GM19240 (cell line): Measurements from ENCODE around the gene IL22RA1.

Experiments
- DNase-seq: peaks from one replicate; pipeline ENCODE4 v3.0.0; 2011; ENCODE audit warnings: low spot score; ENCODE audit not compliant: insufficient read length

The IL22RA1 gene

GRCh38 chr1:24139222-24139489, 3.8 kb downstream of the IL22RA1 start:
- no peak for DNase-seq

GRCh38 chr1:24138476-24139221, 4.3 kb downstream of the IL22RA1 start:
- DNase-seq: no peak

- no peak for DNase-seq
Observed at GRCh38 chr1:24136956-24137539, 5.9 kb downstream of the IL22RA1 start.

- DNase-seq: no peak
Observed at GRCh38 chr1:24134376-24134775, 8.6 kb downstream of the IL22RA1 start.

- no peak for DNase-seq
Observed at GRCh38 chr1:24133819-24134218, 9.1 kb downstream of the IL22RA1 start.

GRCh38 chr1:24130385-24130784, 12.6 kb downstream of the IL22RA1 start:
- DNase-seq: no peak

GRCh38 chr1:24127801-24128363, 15.1 kb downstream of the IL22RA1 start:
- no peak for DNase-seq

GRCh38 chr1:24127134-24127800, 15.7 kb downstream of the IL22RA1 start:
- DNase-seq: no peak

GRCh38 chr1:24126672-24127023, 16.3 kb downstream of the IL22RA1 start:
- DNase-seq: no peak

- no peak for DNase-seq
Observed at GRCh38 chr1:24126018-24126671, 16.8 kb downstream of the IL22RA1 start.

GRCh38 chr1:24125456-24125855, 17.5 kb downstream of the IL22RA1 start:
- no peak for DNase-seq

GRCh38 chr1:24124980-24125379, 18.0 kb downstream of the IL22RA1 start:
- no peak for DNase-seq

GRCh38 chr1:24123611-24124010, 19.3 kb downstream of the IL22RA1 start:
- DNase-seq: no peak

GRCh38 chr1:24122776-24123175, 20.2 kb downstream of the IL22RA1 start:
- no peak for DNase-seq

- DNase-seq: no peak
Observed at GRCh38 chr1:24121406-24121805, 21.5 kb downstream of the IL22RA1 start.

GRCh38 chr1:24120965-24121364, 22.0 kb downstream of the IL22RA1 start:
- DNase-seq: no peak

- no peak for DNase-seq
Observed at GRCh38 chr1:24119859-24120756, 22.8 kb downstream of the IL22RA1 start.

- no peak for DNase-seq
Observed at GRCh38 chr1:24119489-24119858, 23.5 kb downstream of the IL22RA1 start.

GRCh38 chr1:24118410-24119242, 24.3 kb downstream of the IL22RA1 start:
- DNase-seq: no peak

- no peak for DNase-seq
Observed at GRCh38 chr1:24117722-24118409, 25.1 kb downstream of the IL22RA1 start.
